Osteocyte (in vitro differentiated cells): Measurements from ENCODE around the gene GPC5. TPM values are rescaled to one million over a fixed set of nuclear protein-coding genes. Genes with fewer than 3 reads are reported as not detected.

ENCODE experiments used
- DNase-seq: peaks from one replicate; pipeline ENCODE4 v3.0.0; 2021; ENCODE audit warnings: mixed read lengths; ENCODE audit not compliant: unreplicated experiment; ENCODE audit errors: extremely low spot score
- H3K27ac Mint-ChIP-seq: one replicate; pipeline ENCODE4 v1.8.0; 2021; ENCODE audit warnings: mild to moderate bottlenecking, mixed read lengths; ENCODE audit not compliant: unreplicated experiment
- H3K27me3 Mint-ChIP-seq: one replicate; pipeline ENCODE4 v1.8.0; 2021; ENCODE audit warnings: mixed read lengths; ENCODE audit not compliant: unreplicated experiment
- H3K36me3 Mint-ChIP-seq: one replicate; pipeline ENCODE4 v1.8.0; 2021; ENCODE audit warnings: mixed read lengths; ENCODE audit not compliant: unreplicated experiment
- H3K4me1 Mint-ChIP-seq: one replicate; pipeline ENCODE4 v1.8.0; 2021; ENCODE audit warnings: mixed read lengths; ENCODE audit not compliant: unreplicated experiment
- H3K4me3 Mint-ChIP-seq: one replicate; pipeline ENCODE4 v1.8.0; 2021; ENCODE audit warnings: mild to moderate bottlenecking, moderate library complexity, mixed read lengths; ENCODE audit not compliant: unreplicated experiment
- H3K9me3 Mint-ChIP-seq: one replicate; pipeline ENCODE4 v1.8.0; 2021; ENCODE audit warnings: mixed read lengths; ENCODE audit not compliant: unreplicated experiment
- total RNA-seq: library from RNA; stranded (reverse); gene quantifications from 2 replicates; pipeline ENCODE4 v1.2.1, GENCODE V29; 2021
- TF ChIP-seq, protein P1 (sequence below): fragments of 200-600 bp; sonication (generic); IDR thresholded peaks from 2 replicates; pipeline ENCODE4 v1.5.0; 2021; ENCODE audit warnings: antibody characterized with exemption, mild to moderate bottlenecking, moderate library complexity

GPC5 gene
- total RNA-seq, 1 donor from 2014 or later = 12.9 TPM

DNA sequence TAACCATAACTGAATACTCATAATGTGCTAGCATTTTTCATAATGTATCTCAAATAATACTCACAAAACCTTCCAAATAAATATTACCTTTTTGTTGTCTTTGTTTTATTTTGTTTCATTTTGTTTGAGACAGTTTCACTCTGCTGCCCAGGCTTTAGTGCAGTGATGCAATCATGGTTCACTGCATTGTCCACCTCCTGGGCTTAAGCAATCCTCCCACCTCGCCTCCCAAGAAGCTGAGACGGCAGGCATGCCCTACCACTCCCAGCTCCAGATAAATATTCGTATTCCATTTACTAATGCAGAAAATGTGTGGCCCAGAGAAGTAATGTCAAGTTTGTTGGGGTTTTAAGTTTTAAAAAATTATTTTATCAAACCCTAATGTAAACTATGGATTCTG lies 739.1 kb downstream of the GPC5 start:
- Mint-ChIP-seq H3K27ac (no peak overlapping the region), H3K27me3 (peaks cover 8% of the 10 kb centered on the region), H3K9me3 (no peaks in the 10 kb centered on the region), H3K4me3 (no peak overlapping the region), H3K4me1 (no peaks in the 10 kb centered on the region), H3K36me3 (no peaks in the 10 kb centered on the region)
- DNase-seq = no peak
- TF ChIP-seq, protein P1, sequence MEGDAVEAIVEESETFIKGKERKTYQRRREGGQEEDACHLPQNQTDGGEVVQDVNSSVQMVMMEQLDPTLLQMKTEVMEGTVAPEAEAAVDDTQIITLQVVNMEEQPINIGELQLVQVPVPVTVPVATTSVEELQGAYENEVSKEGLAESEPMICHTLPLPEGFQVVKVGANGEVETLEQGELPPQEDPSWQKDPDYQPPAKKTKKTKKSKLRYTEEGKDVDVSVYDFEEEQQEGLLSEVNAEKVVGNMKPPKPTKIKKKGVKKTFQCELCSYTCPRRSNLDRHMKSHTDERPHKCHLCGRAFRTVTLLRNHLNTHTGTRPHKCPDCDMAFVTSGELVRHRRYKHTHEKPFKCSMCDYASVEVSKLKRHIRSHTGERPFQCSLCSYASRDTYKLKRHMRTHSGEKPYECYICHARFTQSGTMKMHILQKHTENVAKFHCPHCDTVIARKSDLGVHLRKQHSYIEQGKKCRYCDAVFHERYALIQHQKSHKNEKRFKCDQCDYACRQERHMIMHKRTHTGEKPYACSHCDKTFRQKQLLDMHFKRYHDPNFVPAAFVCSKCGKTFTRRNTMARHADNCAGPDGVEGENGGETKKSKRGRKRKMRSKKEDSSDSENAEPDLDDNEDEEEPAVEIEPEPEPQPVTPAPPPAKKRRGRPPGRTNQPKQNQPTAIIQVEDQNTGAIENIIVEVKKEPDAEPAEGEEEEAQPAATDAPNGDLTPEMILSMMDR = no peak

DNA sequence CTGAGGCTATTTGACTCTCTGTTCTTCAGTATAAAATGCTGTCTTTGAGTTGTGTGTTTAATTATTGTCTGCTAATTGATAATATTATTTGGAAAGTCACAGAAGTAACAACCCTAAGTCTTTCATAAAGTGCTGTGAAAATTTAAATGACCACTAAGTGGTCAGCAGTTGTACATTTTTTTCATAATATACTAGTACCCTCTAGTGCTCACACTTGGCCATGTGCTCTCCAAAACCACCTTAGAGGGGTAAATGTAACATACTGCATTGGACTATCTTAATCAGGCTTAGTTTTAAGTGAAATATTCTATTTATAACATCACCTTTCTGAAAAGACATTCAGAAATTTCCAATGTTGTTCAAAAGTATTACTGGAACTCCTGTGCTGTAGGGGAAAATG lies 745.3 kb downstream of the GPC5 start:
- Mint-ChIP-seq H3K4me3 (no peak overlapping the region), H3K27me3 (peaks cover 13% of the 10 kb centered on the region), H3K36me3 (no peaks in the 10 kb centered on the region), H3K4me1 (no peaks in the 10 kb centered on the region), H3K27ac (no peak overlapping the region), H3K9me3 (no peaks in the 10 kb centered on the region)
- TF ChIP-seq, protein P1 = no peak
- DNase-seq = no peak

DNA sequence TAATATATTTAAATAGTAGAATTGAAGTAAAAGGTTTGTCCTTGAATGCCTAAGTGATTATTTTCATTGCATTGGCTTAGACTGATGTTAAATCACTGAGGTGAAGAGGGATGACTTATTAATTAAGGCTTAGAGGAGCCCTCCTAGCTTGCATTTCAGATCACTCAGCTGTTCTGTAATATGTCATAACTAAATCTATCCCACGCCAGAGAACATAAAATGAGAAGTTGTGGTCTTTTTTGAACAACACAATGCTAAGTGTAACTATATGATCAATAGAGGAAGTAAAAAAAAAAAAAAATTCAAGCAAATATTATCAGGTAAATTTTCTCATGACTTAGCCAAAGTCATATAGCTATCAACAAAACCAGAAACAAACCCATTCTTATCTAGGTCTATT lies 752.2 kb downstream of the GPC5 start:
- no peak overlapping the region for H3K4me3 Mint-ChIP-seq
- no peaks in the 10 kb centered on the region for H3K4me1 Mint-ChIP-seq
- peaks cover 10% of the 10 kb centered on the region for H3K27me3 Mint-ChIP-seq
- no peaks in the 10 kb centered on the region for H3K9me3 Mint-ChIP-seq
- TF ChIP-seq, protein P1 = no peak
- H3K27ac Mint-ChIP-seq = no peak overlapping the region
- DNase-seq = no peak
- H3K36me3 Mint-ChIP-seq = no peaks in the 10 kb centered on the region

DNA sequence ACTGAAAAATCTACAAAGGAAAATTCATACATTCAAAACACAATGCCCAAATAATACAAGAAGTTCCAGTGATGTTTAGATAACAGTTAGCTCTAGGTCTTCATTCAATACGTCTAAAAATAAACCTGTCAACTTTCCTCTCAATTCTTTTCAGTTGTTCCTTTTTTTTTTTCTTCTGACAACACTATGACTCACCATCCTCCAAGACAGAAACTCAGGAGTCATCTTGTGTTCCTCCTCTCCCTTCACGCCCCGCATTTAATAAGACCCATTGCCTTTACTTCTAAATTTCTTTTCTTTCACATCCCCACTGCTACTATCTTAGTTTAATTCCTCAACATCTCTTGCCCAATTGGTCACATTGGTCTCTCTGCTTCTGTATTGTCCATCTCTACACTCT lies 759.9 kb downstream of the GPC5 start:
- DNase-seq = no peak
- Mint-ChIP-seq H3K36me3 (no peaks in the 10 kb centered on the region), H3K9me3 (no peaks in the 10 kb centered on the region), H3K4me1 (peaks cover 8% of the 10 kb centered on the region), H3K27me3 (peaks cover 12% of the 10 kb centered on the region), H3K4me3 (no peak overlapping the region), H3K27ac (no peak overlapping the region)
- TF ChIP-seq, protein P1 = no peak

DNA sequence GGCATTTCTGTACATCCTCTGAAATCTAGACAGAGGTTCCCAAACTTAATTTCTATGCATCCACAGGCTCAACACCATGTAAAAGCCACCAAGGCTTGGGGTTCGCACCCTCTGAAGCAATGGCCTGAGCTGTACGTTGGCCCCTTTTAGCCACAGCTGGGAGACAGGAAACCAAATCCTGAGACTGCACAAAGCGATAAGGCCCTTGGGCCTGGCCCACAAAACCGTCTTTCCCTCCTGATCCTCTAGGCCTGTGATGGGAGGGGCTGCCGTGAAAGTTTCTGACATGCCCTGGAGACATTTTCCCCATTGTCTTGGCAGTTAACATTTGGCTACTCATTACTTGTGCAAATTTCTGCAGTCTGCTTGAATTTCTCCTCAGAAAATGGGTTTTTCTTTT lies 766.4 kb downstream of the GPC5 start:
- H3K9me3 Mint-ChIP-seq = no peaks in the 10 kb centered on the region

More for the DNA sequence above, 766.4 kb downstream of the GPC5 start:
- no peak for DNase-seq
- Mint-ChIP-seq H3K27ac (no peak overlapping the region), H3K36me3 (no peaks in the 10 kb centered on the region), H3K4me1 (peaks cover 6% of the 10 kb centered on the region), H3K27me3 (no peaks in the 10 kb centered on the region), H3K4me3 (no peak overlapping the region)
- TF ChIP-seq, protein P1 = no peak
